HUES6 (cell line): ENCODE results near the gene DOK1.

Experiments used
- H3K27ac ChIP-seq: 2 replicates; pipeline ENCODE4 v1.7.0; 2013; ENCODE audit warnings: low read depth, mild to moderate bottlenecking, low read length, inconsistent platforms
- H3K27me3 ChIP-seq: 2 replicates; pipeline ENCODE4 v1.6.1; 2013; ENCODE audit warnings: low read length; ENCODE audit not compliant: control insufficient read depth, insufficient read depth
- H3K36me3 ChIP-seq: 2 replicates; pipeline ENCODE4 v1.6.1; 2013; ENCODE audit warnings: low read length; ENCODE audit not compliant: control insufficient read depth, insufficient read depth
- H3K4me1 ChIP-seq: 2 replicates; pipeline ENCODE4 v1.6.1; 2013; ENCODE audit warnings: low read length; ENCODE audit not compliant: control insufficient read depth, insufficient read depth
- H3K4me3 ChIP-seq: 2 replicates; pipeline ENCODE4 v1.5.1; 2013; ENCODE audit warnings: low read depth, low read length
- H3K9ac ChIP-seq: one replicate; pipeline ENCODE4 v1.6.1; 2013; ENCODE audit warnings: mild to moderate bottlenecking, low read length
- H3K9me3 ChIP-seq: 2 replicates; pipeline ENCODE4 v1.6.1; 2013; ENCODE audit warnings: low read depth, low read length; ENCODE audit not compliant: control insufficient read depth, insufficient read depth

DOK1 gene

DNA sequence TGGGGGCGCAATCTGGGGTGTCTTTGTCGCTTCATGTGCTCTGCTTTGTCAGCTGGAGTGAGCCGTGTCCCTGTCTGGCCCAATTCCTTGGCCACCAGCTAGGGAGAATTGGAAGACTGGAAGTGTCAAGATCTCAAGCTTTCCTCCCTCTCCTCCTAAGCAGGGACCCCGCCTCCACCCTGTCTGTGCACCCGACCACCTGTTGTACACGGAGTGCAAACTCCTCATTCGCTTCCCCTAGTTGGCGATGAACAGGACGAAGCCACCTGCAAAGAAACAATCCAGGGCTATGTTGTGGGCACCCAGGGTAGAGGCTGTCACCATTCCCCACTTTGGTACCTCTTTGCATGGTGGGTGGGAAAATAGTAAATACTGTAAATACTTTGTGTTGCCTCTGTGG lies 26.8 kb upstream of the DOK1 start:
- H3K27ac ChIP-seq = no peak overlapping the region
- H3K9me3 ChIP-seq = no peaks in the 10 kb centered on the region
- peaks cover 12% of the 10 kb centered on the region for H3K4me1 ChIP-seq
- H3K9ac ChIP-seq = no peak overlapping the region
- H3K36me3 ChIP-seq = peaks cover 41% of the 10 kb centered on the region
- no peak overlapping the region for H3K4me3 ChIP-seq
- peaks cover 6% of the 10 kb centered on the region; the same call in 1 of the 2 replicates for H3K27me3 ChIP-seq

DNA sequence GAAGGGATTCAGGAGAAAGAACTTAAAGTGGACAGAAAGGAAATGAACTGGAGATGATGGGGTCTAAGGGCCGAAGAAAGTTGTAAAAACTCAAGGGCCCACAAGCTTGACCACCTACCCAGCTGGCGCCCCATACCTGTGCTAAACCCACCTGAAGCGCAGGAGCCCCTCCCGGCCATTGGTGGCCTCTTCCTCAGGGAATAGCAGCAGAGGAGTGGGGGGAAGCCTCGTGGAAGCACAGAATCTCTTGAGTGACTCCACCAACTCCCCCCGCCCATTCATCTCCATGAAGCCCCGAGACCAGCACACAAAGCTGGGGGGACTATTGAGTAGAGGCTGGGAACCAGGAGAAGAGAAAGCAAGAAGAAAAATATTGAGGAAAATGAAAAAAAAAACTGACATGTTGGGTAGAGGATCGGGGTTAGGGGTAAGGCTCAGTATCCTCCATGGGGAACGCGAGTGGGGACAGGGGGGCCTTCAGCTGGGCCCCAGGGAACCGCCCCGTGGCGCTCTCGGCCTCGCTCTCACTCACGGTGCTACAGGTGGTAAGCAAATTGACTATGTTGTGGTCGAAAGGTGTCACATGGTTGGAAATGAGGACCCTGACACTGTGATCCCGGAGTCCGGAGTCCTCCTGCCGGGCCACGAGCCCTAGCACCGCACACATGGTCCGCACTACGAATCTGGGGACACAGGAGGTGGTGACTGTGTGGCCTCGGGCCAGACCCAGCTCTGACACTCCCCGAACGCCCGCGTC lies 25.7 kb upstream of the DOK1 start:
- peak overlapping the region; percentile 99 for H3K4me3 ChIP-seq
- peak overlapping the region; percentile 97 for H3K9ac ChIP-seq
- H3K4me1 ChIP-seq = peaks cover 12% of the 10 kb centered on the region
- H3K9me3 ChIP-seq = no peaks in the 10 kb centered on the region
- H3K27me3 ChIP-seq = no peaks in the 10 kb centered on the region
- H3K36me3 ChIP-seq = peaks cover 50% of the 10 kb centered on the region
- peak overlapping the region; percentile 90 for H3K27ac ChIP-seq

DNA sequence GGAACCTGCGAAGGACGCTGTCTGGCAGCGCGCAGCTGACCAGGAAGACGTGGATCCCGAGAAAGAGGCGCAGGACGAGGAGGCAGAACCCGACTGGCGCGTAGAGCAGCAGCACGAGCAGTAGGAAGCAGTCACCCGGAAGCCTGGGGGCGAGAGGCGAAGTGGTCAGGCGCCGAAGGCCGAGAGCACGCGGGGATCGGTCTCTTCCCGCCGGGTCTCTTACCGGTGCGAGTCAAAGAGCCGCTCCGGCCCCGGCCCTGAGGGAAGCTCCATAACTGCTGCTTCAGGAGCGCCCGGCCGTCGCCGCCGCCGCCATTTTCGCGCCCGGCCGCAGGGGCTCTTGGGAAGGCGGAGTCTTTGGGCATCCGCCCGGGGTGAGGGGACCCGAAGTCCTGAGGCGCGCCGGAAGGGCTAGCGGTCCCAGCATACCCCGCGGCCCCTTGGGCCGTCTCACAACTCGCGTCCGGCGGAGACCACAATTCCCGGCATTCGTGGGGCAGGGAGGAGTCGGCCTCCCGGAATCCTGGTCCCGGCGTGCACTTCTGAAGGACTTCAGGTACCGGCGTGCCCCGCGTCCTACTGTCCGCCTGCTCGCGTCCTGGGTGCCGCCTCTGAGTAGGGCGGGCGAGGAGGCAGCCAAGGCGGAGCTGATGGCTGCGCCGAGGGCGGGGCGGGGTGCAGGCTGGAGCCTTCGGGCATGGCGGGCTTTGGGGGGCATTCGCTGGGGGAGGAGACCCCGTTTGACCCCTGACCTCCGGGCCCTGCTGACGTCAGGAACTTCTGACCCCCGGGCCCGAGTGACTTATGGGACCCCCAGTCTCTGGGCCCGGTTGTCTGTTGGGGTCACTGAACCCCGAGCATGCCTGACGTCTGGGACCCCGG lies 24.9 kb upstream of the DOK1 start, which contains the start of the genes AUP1 and HTRA2:
Gene AUP1 (minus strand): TSS at position 350 of the 882 bp plus-strand sequence. CDS start 77 bp downstream, at position 273.
Gene HTRA2 (plus strand): TSS at position 577 of the 882 bp plus-strand sequence. CDS start 74 bp downstream, at position 651.
- Histone ChIP-seq H3K9ac (peak within 1 kb of the TSS; percentile 97), H3K4me3 (peak within 1 kb of the TSS; percentile 99), H3K36me3 (peaks cover 57% of the 10 kb centered on the region), H3K27ac (peak within 1 kb of the TSS; percentile 90), H3K9me3 (no peaks in the 10 kb centered on the region), H3K4me1 (peaks cover 12% of the 10 kb centered on the region), H3K27me3 (no peaks in the 10 kb centered on the region)

DNA sequence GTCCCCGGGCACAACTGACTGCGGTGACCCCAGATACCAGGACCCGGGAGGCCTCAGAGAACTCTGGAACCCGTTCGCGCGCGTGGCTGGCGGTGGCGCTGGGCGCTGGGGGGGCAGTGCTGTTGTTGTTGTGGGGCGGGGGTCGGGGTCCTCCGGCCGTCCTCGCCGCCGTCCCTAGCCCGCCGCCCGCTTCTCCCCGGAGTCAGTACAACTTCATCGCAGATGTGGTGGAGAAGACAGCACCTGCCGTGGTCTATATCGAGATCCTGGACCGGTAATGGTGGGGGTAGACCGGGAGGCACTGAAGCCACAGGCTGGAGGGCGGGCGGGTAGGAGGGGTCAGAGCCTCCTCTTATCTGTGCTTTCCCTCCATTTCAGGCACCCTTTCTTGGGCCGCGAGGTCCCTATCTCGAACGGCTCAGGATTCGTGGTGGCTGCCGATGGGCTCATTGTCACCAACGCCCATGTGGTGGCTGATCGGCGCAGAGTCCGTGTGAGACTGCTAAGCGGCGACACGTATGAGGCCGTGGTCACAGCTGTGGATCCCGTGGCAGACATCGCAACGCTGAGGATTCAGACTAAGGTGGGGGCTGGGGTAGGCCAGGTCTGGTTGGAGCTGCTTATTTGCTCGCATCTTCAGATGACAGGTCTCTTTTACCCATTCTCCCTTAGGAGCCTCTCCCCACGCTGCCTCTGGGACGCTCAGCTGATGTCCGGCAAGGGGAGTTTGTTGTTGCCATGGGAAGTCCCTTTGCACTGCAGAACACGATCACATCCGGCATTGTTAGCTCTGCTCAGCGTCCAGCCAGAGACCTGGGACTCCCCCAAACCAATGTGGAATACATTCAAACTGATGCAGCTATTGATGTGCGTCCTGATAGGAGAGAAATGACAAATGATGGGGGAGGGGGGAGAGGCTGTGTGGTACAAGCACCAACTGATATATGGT lies 24.0 kb upstream of the DOK1 start:
- Histone ChIP-seq H3K4me1 (peaks cover 12% of the 10 kb centered on the region), H3K9ac (peak overlapping the region; percentile 62), H3K4me3 (peak overlapping the region; percentile 99), H3K27ac (no peak overlapping the region; the same call in 1 of the 2 replicates), H3K36me3 (peaks cover 58% of the 10 kb centered on the region), H3K9me3 (no peaks in the 10 kb centered on the region), H3K27me3 (no peaks in the 10 kb centered on the region)

DNA sequence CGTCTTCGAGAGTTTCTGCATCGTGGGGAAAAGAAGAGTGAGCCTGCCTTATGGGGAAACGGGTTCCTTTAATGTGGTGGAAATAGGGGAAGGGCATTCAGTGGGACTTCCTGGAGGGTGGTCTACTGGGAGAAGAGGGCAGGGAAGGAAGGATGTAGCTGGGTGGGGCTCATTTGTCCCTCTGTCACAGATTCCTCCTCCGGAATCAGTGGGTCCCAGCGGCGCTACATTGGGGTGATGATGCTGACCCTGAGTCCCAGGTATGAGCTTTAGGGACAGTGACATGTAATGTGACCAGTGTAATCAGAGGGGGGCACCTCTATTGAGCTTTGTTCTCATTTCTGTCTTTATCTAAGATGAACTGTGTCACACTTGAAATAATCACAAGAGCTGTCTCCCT lies 22.9 kb upstream of the DOK1 start:
- no peak overlapping the region for H3K4me3 ChIP-seq
- no peaks in the 10 kb centered on the region for H3K9me3 ChIP-seq
- H3K4me1 ChIP-seq = peaks cover 9% of the 10 kb centered on the region; the same call in 1 of the 2 replicates
- H3K27ac ChIP-seq = no peak overlapping the region
- H3K36me3 ChIP-seq = peaks cover 49% of the 10 kb centered on the region
- H3K27me3 ChIP-seq = no peaks in the 10 kb centered on the region
- H3K9ac ChIP-seq = no peak overlapping the region

DNA sequence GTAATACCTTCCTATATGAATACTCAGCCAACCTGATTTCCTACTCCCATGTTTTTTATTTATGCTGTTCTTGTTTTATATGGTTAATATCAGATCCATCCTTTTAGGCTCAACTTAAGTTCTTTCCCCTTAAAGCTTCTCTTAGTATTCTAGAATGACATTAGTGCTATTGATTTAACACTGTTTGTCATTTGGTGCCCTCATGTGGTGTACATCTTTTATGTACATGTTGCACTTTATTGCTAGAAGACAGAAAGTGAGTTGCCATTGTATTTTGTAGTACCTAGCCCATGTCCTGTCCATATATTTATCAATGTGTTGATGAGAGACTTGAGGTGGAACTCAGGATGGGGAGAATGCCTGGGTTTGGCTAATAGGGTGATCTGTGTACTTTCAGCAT lies 22.3 kb upstream of the DOK1 start:
- no peaks in the 10 kb centered on the region for H3K9me3 ChIP-seq
- H3K4me3 ChIP-seq = no peak overlapping the region
- H3K4me1 ChIP-seq = peaks cover 9% of the 10 kb centered on the region; the same call in 1 of the 2 replicates
- H3K27ac ChIP-seq = no peak overlapping the region
- peaks cover 44% of the 10 kb centered on the region for H3K36me3 ChIP-seq
- H3K27me3 ChIP-seq = no peaks in the 10 kb centered on the region
- no peak overlapping the region for H3K9ac ChIP-seq

DNA sequence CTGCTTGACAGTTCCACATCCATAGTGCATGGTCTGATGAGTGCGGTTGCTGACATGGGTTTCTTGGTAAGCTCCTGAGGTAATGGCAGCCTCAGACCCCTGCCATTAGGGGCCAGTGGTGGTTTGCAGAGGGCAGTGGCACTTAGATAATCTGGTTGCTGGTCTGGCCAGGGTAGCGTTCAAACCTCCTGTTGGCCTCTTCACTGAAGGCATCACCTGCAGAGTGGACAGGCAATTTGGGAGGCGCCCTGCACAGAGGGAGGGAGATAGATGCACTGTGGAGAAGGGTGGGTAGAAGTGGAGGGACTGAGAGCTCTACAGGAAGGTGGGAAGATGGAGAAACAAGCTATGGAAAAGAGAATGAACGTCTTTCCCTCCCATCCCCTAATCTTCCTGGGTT lies 21.1 kb upstream of the DOK1 start:
- H3K9ac ChIP-seq = no peak overlapping the region
- H3K9me3 ChIP-seq = no peaks in the 10 kb centered on the region

DNA sequence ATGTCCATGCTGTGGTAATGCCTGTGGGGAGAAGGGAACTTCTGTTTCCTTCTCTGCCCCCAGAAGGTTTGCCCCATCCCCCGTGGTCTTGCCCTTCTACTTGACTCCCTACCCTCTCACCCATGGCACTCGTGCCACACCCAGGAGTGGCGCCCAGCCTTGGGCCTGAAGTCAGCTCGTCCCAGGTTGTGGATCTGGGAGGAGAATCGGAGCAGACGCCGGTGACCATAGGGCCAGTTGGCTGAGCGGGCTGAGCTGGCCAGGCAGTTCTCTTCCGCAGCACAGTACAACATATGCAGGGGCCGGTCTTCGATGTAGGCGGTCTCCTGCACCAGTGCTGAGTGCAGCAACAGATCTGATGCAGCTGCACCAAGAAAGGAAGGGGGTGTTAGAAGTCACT lies 20.1 kb upstream of the DOK1 start:
- Histone ChIP-seq H3K36me3 (peaks cover 32% of the 10 kb centered on the region), H3K27ac (no peak overlapping the region), H3K4me1 (peaks cover 5% of the 10 kb centered on the region; the same call in 1 of the 2 replicates), H3K9ac (no peak overlapping the region), H3K9me3 (no peaks in the 10 kb centered on the region), H3K27me3 (no peaks in the 10 kb centered on the region), H3K4me3 (no peak overlapping the region)

More for the DNA sequence above, 21.1 kb upstream of the DOK1 start:
- H3K27ac ChIP-seq = no peak overlapping the region
- no peak overlapping the region for H3K4me3 ChIP-seq
- peaks cover 32% of the 10 kb centered on the region for H3K36me3 ChIP-seq
- H3K4me1 ChIP-seq = peaks cover 8% of the 10 kb centered on the region; the same call in 1 of the 2 replicates
- H3K27me3 ChIP-seq = no peaks in the 10 kb centered on the region

DNA sequence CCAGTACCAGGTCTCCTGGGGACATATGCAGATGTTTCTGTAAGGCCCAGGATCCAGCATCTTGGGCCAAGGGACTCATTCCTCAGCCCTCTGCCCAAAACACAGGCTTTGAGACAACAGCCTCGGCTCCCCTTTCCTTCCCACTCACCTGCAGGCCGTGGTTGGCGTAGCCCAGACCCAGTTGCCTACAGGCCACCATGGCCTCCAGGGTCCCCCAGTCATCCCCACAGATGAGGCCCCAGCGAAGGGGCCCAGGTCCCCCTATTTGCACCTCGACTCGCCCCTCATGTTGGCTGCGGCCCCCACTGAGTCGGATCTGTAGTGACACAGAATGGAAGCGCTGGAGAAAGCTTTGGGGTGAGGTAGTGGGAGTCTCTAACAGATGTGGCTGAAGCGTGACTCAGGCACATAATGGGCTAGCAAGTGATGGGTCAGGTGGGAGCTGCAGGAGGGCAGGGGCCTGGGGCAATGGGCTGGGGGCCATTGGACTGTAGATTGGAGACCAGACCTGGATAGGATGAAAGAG lies 19.0 kb upstream of the DOK1 start:
- Histone ChIP-seq H3K4me1 (peaks cover 4% of the 10 kb centered on the region; the same call in 1 of the 2 replicates), H3K9ac (no peak overlapping the region), H3K9me3 (no peaks in the 10 kb centered on the region), H3K4me3 (no peak overlapping the region), H3K36me3 (peaks cover 32% of the 10 kb centered on the region), H3K27ac (no peak overlapping the region), H3K27me3 (no peaks in the 10 kb centered on the region)
